Lower lobe of right lung (tissue), 2 donors: ENCODE results near the gene RBFOX2. TPM values are rescaled to one million over a fixed set of nuclear protein-coding genes. Genes with fewer than 3 reads are reported as not detected.

Source experiments
- ATAC-seq, 2 donors: fragments of 200-7000 bp; cut with Tn5 transposase; one replicate each; pipeline ENCODE4 v1.9.1; 2020 to 2022; ENCODE audit warnings: mild to moderate bottlenecking in 2 of 2, moderate library complexity in 2 of 2
- DNase-seq: peaks from one replicate; pipeline ENCODE4 v3.0.0-alpha.2; 2020
- H3K27ac ChIP-seq: fragments of 200-600 bp; one replicate; pipeline ENCODE4 v1.8.0; 2022
- H3K27me3 ChIP-seq: fragments of 200-600 bp; one replicate; pipeline ENCODE4 v1.8.0; 2022; ENCODE audit warnings: low read depth
- H3K36me3 ChIP-seq: fragments of 200-600 bp; one replicate; pipeline ENCODE4 v1.8.0; 2022; ENCODE audit warnings: mild to moderate bottlenecking
- H3K4me1 ChIP-seq: fragments of 200-600 bp; one replicate; pipeline ENCODE4 v1.8.0; 2022
- H3K4me3 ChIP-seq: fragments of 200-600 bp; one replicate; pipeline ENCODE4 v1.8.0; 2022; ENCODE audit warnings: mild to moderate bottlenecking
- H3K9me3 ChIP-seq: fragments of 200-600 bp; one replicate; pipeline ENCODE4 v1.8.0; 2022
- intact Hi-C: fragments of 100-400 bp; cut with DNase I; formaldehyde crosslinking; loops from one replicate; pipeline ENCODE4 v1.11.0; 2022
- total RNA-seq: library from RNA; stranded (reverse); fragmentation: NEBNext Ultra II Directional; extraction: Animal tissue kit (Norgen Biotek cat#: 25700); gene quantifications from one replicate; pipeline ENCODE4 v1.2.1, GENCODE V29; 2021
- TF ChIP-seq, protein P1 (sequence below): fragments of 200-600 bp; IDR thresholded peaks from one replicate; pipeline ENCODE4 v1.8.0; 2022; ENCODE audit warnings: antibody characterized with exemption, mild to moderate bottlenecking
- donor health status: DM: no; HTN: yes; CAD: no; lungs with severe emphysema.

RBFOX2 gene
- total RNA-seq, 1 donor from 2014 or later, result 50.1 TPM

DNA sequence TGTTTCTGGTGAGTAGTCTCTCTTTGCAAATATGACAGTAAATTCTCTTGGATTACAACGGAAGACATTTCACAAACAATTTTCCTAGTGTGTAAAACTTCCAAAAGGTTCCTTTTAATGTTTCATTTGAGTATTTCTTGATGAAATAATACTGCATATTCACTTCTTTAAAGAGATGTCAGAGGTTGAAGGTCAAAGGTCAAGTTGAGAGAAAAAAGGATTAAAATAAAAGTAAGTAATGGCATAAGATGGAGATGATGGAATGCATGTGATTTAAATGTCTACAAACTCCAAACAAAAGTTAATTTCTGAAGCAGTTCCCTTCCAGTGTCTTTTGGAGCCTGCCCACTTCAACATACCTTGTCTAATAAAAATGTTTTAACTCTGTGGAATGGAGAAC, 270.2 kb downstream of the RBFOX2 start:
- Histone ChIP-seq H3K27ac (no peak overlapping the region), H3K27me3 (no peaks in the 10 kb centered on the region), H3K4me3 (no peak overlapping the region), H3K4me1 (no peaks in the 10 kb centered on the region), H3K36me3 (peaks cover 48% of the 10 kb centered on the region), H3K9me3 (no peaks in the 10 kb centered on the region)
- DNase-seq (no peak), ATAC-seq (no peak)
- TF ChIP-seq, protein P1, sequence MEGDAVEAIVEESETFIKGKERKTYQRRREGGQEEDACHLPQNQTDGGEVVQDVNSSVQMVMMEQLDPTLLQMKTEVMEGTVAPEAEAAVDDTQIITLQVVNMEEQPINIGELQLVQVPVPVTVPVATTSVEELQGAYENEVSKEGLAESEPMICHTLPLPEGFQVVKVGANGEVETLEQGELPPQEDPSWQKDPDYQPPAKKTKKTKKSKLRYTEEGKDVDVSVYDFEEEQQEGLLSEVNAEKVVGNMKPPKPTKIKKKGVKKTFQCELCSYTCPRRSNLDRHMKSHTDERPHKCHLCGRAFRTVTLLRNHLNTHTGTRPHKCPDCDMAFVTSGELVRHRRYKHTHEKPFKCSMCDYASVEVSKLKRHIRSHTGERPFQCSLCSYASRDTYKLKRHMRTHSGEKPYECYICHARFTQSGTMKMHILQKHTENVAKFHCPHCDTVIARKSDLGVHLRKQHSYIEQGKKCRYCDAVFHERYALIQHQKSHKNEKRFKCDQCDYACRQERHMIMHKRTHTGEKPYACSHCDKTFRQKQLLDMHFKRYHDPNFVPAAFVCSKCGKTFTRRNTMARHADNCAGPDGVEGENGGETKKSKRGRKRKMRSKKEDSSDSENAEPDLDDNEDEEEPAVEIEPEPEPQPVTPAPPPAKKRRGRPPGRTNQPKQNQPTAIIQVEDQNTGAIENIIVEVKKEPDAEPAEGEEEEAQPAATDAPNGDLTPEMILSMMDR, result no peak
- intact Hi-C loops, result no loop called here

DNA sequence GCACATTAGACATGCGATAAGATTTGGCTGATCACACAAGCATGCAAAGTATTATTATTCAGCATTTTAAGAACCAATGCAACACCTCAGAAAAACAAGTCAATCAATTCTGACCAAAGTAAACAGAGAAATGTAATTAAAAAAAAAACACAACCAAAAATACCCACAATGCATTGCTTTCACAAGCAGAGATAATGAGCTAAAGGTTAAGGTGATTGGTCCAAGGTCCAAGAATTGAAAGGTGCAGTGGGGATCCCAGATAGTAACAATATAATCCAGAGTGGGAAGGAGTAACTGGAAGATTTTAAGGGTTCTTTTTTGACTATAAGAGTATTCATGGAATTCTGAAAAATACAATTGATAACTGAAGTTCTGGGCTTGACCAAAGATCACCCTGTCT, 271.9 kb downstream of the RBFOX2 start:
- Histone ChIP-seq H3K4me3 (no peak overlapping the region), H3K36me3 (peaks cover 39% of the 10 kb centered on the region), H3K27ac (no peak overlapping the region), H3K4me1 (peaks cover 9% of the 10 kb centered on the region), H3K27me3 (no peaks in the 10 kb centered on the region), H3K9me3 (no peaks in the 10 kb centered on the region)
- no peak for ATAC-seq
- TF ChIP-seq, protein P1, result no peak
- no peak for DNase-seq
- intact Hi-C loops, result no loop called here

DNA sequence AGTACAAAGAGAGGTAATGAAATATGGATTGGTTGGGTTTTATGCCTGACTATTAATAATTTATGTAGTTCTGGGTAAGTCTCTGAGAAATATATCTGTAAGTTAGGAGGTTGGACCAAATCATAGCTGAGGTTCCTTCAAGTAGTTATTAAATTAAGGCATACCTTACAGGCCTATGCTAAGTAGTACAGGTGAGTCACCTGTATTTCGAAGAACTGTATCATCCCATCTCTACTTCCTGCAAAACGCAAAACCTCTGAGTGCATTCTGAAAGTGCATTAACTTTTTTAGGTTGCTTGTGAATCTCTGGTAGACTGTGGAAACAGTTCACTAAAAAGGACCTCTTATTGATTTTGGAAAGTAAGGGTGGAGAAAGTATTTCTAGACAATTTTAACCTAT, 273.9 kb downstream of the RBFOX2 start:
- Histone ChIP-seq H3K4me1 (peaks cover 9% of the 10 kb centered on the region), H3K27ac (no peak overlapping the region)

DNA sequence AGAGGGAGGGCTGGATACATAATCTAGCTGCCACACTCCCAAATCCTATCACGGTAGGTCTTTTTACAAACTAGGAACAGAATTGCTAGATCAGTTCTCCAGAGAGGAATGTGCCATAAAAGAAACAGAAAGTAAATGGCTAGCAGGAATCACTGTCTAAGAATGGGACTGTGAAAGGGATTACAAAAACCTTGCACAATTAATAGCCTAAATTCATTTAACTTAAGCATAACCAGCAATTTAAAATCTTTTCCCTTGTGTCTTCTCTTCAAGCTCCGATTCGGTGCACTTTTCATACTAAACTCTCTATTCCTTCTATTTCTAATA, 275.8 kb downstream of the RBFOX2 start:
- no peak overlapping the region for H3K27ac ChIP-seq
- no peaks in the 10 kb centered on the region for H3K9me3 ChIP-seq
- peaks cover 12% of the 10 kb centered on the region for H3K36me3 ChIP-seq
- H3K27me3 ChIP-seq, result no peaks in the 10 kb centered on the region
- intact Hi-C loops, result no loop called here
- H3K4me1 ChIP-seq, result peaks cover 9% of the 10 kb centered on the region
- ATAC-seq (peak in 1 of 2 donors; percentile 39), DNase-seq (no peak)
- no peak overlapping the region for H3K4me3 ChIP-seq
- TF ChIP-seq, protein P1, result no peak

More for the DNA sequence above, 273.9 kb downstream of the RBFOX2 start:
- Histone ChIP-seq H3K9me3 (no peaks in the 10 kb centered on the region), H3K4me3 (no peak overlapping the region), H3K27me3 (no peaks in the 10 kb centered on the region), H3K36me3 (peaks cover 21% of the 10 kb centered on the region)
- no peak for ATAC-seq
- TF ChIP-seq, protein P1, result no peak
- intact Hi-C loops, result no loop called here
- DNase-seq, result no peak

DNA sequence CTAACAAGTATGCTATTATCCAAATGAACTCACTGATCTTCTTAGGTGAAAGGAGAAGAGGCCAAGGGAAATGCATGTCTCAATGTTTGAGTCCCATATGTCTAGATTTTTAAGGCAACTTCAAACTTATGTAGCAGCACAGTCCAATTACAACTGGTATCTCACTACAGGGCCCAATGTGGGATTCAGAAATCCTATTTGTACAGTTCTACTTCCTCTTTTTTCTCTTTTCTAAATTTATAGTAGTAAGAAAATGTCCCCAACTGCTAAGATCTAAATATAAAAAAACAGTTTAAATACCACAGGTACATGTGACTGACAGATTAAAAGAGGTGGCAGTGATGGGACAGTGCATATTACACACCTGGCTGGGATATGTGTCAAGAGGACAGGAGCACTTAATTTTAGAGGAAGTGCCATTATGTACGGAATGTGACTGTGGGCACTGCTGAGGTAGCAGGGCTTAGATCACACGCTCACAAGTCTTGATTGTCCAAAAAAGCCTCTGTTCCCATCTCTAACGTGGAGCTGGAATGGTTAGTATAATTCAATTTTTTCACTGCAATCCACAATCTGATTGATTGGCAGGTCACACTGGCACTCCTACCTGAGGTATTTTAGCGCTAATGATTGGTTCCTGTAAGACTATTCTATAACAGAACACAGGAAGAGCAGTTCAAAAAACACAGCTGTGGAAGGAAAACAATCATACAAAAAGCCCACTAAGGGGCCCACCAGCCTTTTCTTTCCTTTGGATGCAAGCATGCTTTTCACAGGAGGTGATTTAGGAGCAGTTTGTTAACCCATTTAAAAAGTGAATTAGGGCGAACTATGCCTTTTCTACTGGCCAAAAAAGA, 276.4 kb downstream of the RBFOX2 start:
- TF ChIP-seq, protein P1, result no peak
- intact Hi-C loops, result no loop called here
- Histone ChIP-seq H3K9me3 (no peaks in the 10 kb centered on the region), H3K27me3 (no peaks in the 10 kb centered on the region), H3K36me3 (peaks cover 8% of the 10 kb centered on the region), H3K27ac (no peak overlapping the region), H3K4me3 (no peak overlapping the region), H3K4me1 (peaks cover 9% of the 10 kb centered on the region)
- ATAC-seq, result peak in 1 of 2 donors; percentile 37
- DNase-seq, result no peak
